ENCODE data around the gene APBA2. TPM values are rescaled to one million over a fixed set of nuclear protein-coding genes. Genes with fewer than 3 reads are reported as not detected.

Gene APBA2
- total RNA-seq, 2 donors from 2014 or later, result 27.1 to 28.9 TPM

DNA sequence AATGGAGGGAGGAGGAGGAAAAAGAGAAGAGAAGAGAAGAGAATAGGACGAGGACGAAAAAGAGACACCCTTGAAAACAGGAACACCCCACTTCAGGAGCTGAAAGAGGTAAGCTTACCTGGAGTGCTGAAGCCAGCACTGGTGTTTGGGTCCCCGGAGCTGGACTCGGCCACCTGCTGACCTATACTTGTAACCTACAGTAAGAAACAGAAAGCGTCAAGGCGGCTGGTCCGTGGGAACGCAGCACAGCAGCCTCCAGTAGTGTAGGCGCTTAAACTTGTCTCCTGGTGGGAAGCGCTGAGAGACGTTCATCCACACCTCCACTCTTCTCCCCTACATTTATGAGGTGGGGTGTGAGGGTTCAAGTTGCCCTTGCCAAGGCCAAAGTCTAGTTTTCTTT, 242.9 kb downstream of the APBA2 start:
- no peaks in the 10 kb centered on the region for H3K9me3 ChIP-seq (ENCODE audit: control insufficient read depth, low read length, poor library complexity, severe bottlenecking)
- peaks cover 4% of the 10 kb centered on the region for H3K4me1 Mint-ChIP-seq
- no peaks in the 10 kb centered on the region for H3K36me3 Mint-ChIP-seq (ENCODE audit: low read depth)
- H3K27me3 Mint-ChIP-seq, result peaks cover 21% of the 10 kb centered on the region
- ATAC-seq, result no peak
- no peak overlapping the region for H3K4me3 Mint-ChIP-seq
- DNase-seq, result no peak
- no peak overlapping the region for H3K27ac Mint-ChIP-seq

- ATAC-seq, result no peak
- H3K27ac Mint-ChIP-seq, result no peak overlapping the region
- no peak overlapping the region for H3K4me3 Mint-ChIP-seq
- no peaks in the 10 kb centered on the region for H3K9me3 ChIP-seq (ENCODE audit: control insufficient read depth, low read length, poor library complexity, severe bottlenecking)
- H3K36me3 Mint-ChIP-seq (ENCODE audit: low read depth), result no peaks in the 10 kb centered on the region
- H3K27me3 Mint-ChIP-seq, result peaks cover 26% of the 10 kb centered on the region
- H3K4me1 Mint-ChIP-seq, result peaks cover 4% of the 10 kb centered on the region
- no peak for DNase-seq
Observed at GRCh38 chr15:29129221-29129620, 243.4 kb downstream of the APBA2 start.

DNA sequence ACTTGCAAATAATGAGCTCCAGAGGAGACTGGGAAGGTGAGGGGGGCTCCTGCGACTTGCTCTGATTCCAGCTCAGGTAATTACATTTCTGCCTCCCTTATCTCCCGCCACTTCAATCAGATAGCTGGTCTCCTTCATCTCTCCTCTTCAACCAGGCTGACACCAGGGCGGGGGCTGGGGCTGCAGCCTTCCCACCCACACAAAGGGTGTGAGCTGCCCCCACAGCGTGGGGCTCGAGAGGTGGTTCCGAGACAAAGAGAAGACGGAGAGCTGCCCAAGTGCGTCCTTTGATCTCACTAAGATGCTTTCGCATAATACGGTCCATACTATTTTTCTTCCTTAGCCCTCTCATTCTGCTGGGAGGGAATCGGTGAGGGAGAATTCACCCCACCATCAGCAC, 244.2 kb downstream of the APBA2 start:
- Mint-ChIP-seq H3K4me1 (peaks cover 4% of the 10 kb centered on the region), H3K4me3 (no peak overlapping the region)

GRCh38 chr15:29130476-29130875, 244.7 kb downstream of the APBA2 start:
- ATAC-seq, result no peak
- DNase-seq, result no peak
- Mint-ChIP-seq H3K36me3 (ENCODE audit: low read depth) (no peaks in the 10 kb centered on the region), H3K27ac (no peak overlapping the region), H3K27me3 (peaks cover 21% of the 10 kb centered on the region), H3K4me3 (no peak overlapping the region), H3K4me1 (peaks cover 4% of the 10 kb centered on the region)
- H3K9me3 ChIP-seq (ENCODE audit: control insufficient read depth, low read length, poor library complexity, severe bottlenecking), result no peaks in the 10 kb centered on the region

More for the DNA sequence above, 244.2 kb downstream of the APBA2 start:
- Mint-ChIP-seq H3K27ac (no peak overlapping the region), H3K36me3 (ENCODE audit: low read depth) (no peaks in the 10 kb centered on the region), H3K27me3 (peaks cover 23% of the 10 kb centered on the region)
- H3K9me3 ChIP-seq (ENCODE audit: control insufficient read depth, low read length, poor library complexity, severe bottlenecking), result no peaks in the 10 kb centered on the region
- DNase-seq (no peak), ATAC-seq (no peak)

- Mint-ChIP-seq H3K27ac (no peak overlapping the region), H3K36me3 (ENCODE audit: low read depth) (no peaks in the 10 kb centered on the region), H3K4me3 (no peak overlapping the region), H3K4me1 (peaks cover 4% of the 10 kb centered on the region), H3K27me3 (peaks cover 21% of the 10 kb centered on the region)
- no peaks in the 10 kb centered on the region for H3K9me3 ChIP-seq (ENCODE audit: control insufficient read depth, low read length, poor library complexity, severe bottlenecking)
- no peak for ATAC-seq
- DNase-seq, result no peak
Observed at GRCh38 chr15:29130951-29131839, 245.4 kb downstream of the APBA2 start.

- H3K27ac Mint-ChIP-seq, result no peak overlapping the region
- peaks cover 4% of the 10 kb centered on the region for H3K4me1 Mint-ChIP-seq
- no peaks in the 10 kb centered on the region for H3K9me3 ChIP-seq (ENCODE audit: control insufficient read depth, low read length, poor library complexity, severe bottlenecking)
- no peak for ATAC-seq
- peaks cover 21% of the 10 kb centered on the region for H3K27me3 Mint-ChIP-seq
- H3K4me3 Mint-ChIP-seq, result no peak overlapping the region
- DNase-seq, result no peak
- no peaks in the 10 kb centered on the region for H3K36me3 Mint-ChIP-seq (ENCODE audit: low read depth)
Observed at GRCh38 chr15:29131840-29132420, 246.2 kb downstream of the APBA2 start.

DNA sequence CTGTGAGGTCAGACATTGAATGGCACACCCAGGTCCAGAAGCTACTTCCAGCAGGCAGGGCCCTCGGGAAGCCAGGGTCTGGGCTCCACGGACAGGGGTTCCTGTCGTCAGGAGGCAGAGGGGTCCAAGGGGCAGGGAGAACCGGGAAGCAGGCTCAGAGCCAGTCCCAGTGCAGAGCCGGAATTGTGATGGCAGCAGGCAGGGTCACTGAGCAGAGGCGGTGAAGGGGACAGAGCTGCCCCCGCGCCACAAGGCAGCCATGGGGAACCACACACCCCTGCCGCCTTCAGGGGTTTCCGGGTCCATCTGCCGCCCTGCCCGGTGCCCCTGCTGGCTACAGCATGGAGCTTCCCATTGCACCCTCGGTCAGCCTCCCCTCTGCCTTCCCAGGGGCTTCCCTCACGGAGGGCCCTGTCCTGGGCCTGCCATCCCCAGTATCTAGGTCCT, 247.0 kb downstream of the APBA2 start:
- ATAC-seq (no peak), DNase-seq (no peak)
- peaks cover 4% of the 10 kb centered on the region for H3K4me1 Mint-ChIP-seq
- H3K27me3 Mint-ChIP-seq, result peaks cover 21% of the 10 kb centered on the region
- peak overlapping the region; percentile 39 for H3K27ac Mint-ChIP-seq
- H3K36me3 Mint-ChIP-seq (ENCODE audit: low read depth), result no peaks in the 10 kb centered on the region
- H3K9me3 ChIP-seq (ENCODE audit: control insufficient read depth, low read length, poor library complexity, severe bottlenecking), result no peaks in the 10 kb centered on the region
- H3K4me3 Mint-ChIP-seq, result no peak overlapping the region

DNA sequence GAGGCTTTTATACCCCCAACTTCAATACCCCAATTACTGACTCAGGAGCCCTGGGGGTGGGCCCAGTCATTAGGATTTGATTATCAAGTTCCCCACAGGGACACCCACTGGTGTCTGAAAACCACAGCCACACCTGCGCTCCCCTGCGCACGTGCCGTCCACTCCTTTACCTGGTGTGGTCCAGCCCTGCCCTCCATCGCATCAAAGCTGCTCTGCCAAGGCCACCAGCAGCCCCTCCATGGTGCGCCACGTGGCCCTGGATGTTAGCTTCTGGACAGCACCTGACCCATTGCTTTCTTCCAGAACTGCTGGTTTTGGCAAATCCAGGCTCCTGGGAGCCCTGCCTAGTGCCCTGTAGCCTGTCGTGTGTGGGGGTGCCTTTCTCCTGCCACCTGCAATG, 247.5 kb downstream of the APBA2 start:
- Mint-ChIP-seq H3K36me3 (ENCODE audit: low read depth) (no peaks in the 10 kb centered on the region), H3K4me3 (no peak overlapping the region), H3K4me1 (peaks cover 6% of the 10 kb centered on the region), H3K27ac (peak overlapping the region; percentile 39), H3K27me3 (peaks cover 25% of the 10 kb centered on the region)
- H3K9me3 ChIP-seq (ENCODE audit: control insufficient read depth, low read length, poor library complexity, severe bottlenecking), result no peaks in the 10 kb centered on the region
- no peak for ATAC-seq
- no peak for DNase-seq

- H3K27me3 Mint-ChIP-seq, result peaks cover 29% of the 10 kb centered on the region
- DNase-seq, result no peak
Observed at GRCh38 chr15:29133791-29134190, 248.0 kb downstream of the APBA2 start.

GRCh38 chr15:29134239-29134638, 248.5 kb downstream of the APBA2 start:
- H3K36me3 Mint-ChIP-seq (ENCODE audit: low read depth), result peaks cover 2% of the 10 kb centered on the region
- H3K27me3 Mint-ChIP-seq, result peaks cover 34% of the 10 kb centered on the region
- no peaks in the 10 kb centered on the region for H3K9me3 ChIP-seq (ENCODE audit: control insufficient read depth, low read length, poor library complexity, severe bottlenecking)
- DNase-seq (no peak), ATAC-seq (no peak)
- no peak overlapping the region for H3K4me3 Mint-ChIP-seq
- peaks cover 10% of the 10 kb centered on the region for H3K4me1 Mint-ChIP-seq
- no peak overlapping the region for H3K27ac Mint-ChIP-seq

More at GRCh38 chr15:29133791-29134190, 248.0 kb downstream of the APBA2 start:
- Mint-ChIP-seq H3K4me3 (no peak overlapping the region), H3K4me1 (peaks cover 10% of the 10 kb centered on the region), H3K36me3 (ENCODE audit: low read depth) (peaks cover 2% of the 10 kb centered on the region), H3K27ac (no peak overlapping the region)
- no peaks in the 10 kb centered on the region for H3K9me3 ChIP-seq (ENCODE audit: control insufficient read depth, low read length, poor library complexity, severe bottlenecking)
- no peak for ATAC-seq

GRCh38 chr15:29134641-29135308, 249.0 kb downstream of the APBA2 start:
- Mint-ChIP-seq H3K36me3 (ENCODE audit: low read depth) (peaks cover 2% of the 10 kb centered on the region), H3K27ac (no peak overlapping the region), H3K4me1 (peaks cover 12% of the 10 kb centered on the region), H3K27me3 (peaks cover 36% of the 10 kb centered on the region), H3K4me3 (no peak overlapping the region)
- DNase-seq (no peak), ATAC-seq (no peak)
- H3K9me3 ChIP-seq (ENCODE audit: control insufficient read depth, low read length, poor library complexity, severe bottlenecking), result no peaks in the 10 kb centered on the region

- no peaks in the 10 kb centered on the region for H3K9me3 ChIP-seq (ENCODE audit: control insufficient read depth, low read length, poor library complexity, severe bottlenecking)
- Mint-ChIP-seq H3K36me3 (ENCODE audit: low read depth) (peaks cover 2% of the 10 kb centered on the region), H3K4me1 (peaks cover 15% of the 10 kb centered on the region), H3K27me3 (peaks cover 36% of the 10 kb centered on the region), H3K27ac (no peak overlapping the region), H3K4me3 (no peak overlapping the region)
- DNase-seq (no peak), ATAC-seq (no peak)
Observed at GRCh38 chr15:29135309-29135657, 249.5 kb downstream of the APBA2 start.

Data from T-helper 17 cell (primary cell).